Mucosa of rectum (tissue), 2 donors: ENCODE data around the gene C12orf57.

Source experiments
- H3K27ac ChIP-seq, 2 donors: one replicate each; pipeline ENCODE4 v1.7.0; 2013; ENCODE audit warnings: inconsistent platforms in 2 of 2, low read depth in 2 of 2, low read length in 2 of 2
- H3K27me3 ChIP-seq, 2 donors: one replicate each; pipeline ENCODE4 v1.7.0; 2013; ENCODE audit warnings: low read length in 2 of 2; ENCODE audit not compliant: control insufficient read depth in 2 of 2, insufficient read depth in 2 of 2
- H3K36me3 ChIP-seq, 2 donors: one replicate each; pipeline ENCODE4 v1.7.0; 2013; ENCODE audit warnings: low read length in 2 of 2; ENCODE audit not compliant: control insufficient read depth in 2 of 2, insufficient read depth in 2 of 2
- H3K4me1 ChIP-seq, 2 donors: one replicate each; pipeline ENCODE4 v1.7.0; 2013; ENCODE audit warnings: low read length in 2 of 2, mild to moderate bottlenecking in 1 of 2; ENCODE audit not compliant: control insufficient read depth in 2 of 2, insufficient read depth in 2 of 2
- H3K4me3 ChIP-seq, 2 donors: one replicate each; pipeline ENCODE4 v1.7.0; 2013; ENCODE audit warnings: low read length in 2 of 2
- H3K9ac ChIP-seq, 2 donors: one replicate each; pipeline ENCODE4 v1.7.0; 2013; ENCODE audit warnings: low read length in 2 of 2, low read depth in 1 of 2, mild to moderate bottlenecking in 1 of 2
- H3K9me3 ChIP-seq, 2 donors: one replicate each; pipeline ENCODE4 v1.7.0; 2013; ENCODE audit warnings: low read length in 2 of 2; ENCODE audit not compliant: control insufficient read depth in 2 of 2
- donor health status: healthy.
- donor health status: Normal muscosa, but diverticular disease.

The C12orf57 gene

GRCh38 chr12:6938353-6939190 lies 5.2 kb upstream of the C12orf57 start:
- Histone ChIP-seq H3K36me3 (peaks cover 10 to 37% of the 10 kb centered on the region in 2 donors), H3K4me3 (peak overlapping the region; percentile 51 to 75), H3K9me3 (no peaks in the 10 kb centered on the region), H3K27me3 (no peaks in the 10 kb centered on the region), H3K9ac (peak overlapping the region; percentile 49 to 90), H3K4me1 (peaks cover 23 to 32% of the 10 kb centered on the region in 2 donors), H3K27ac (peak overlapping the region; percentile 94 to 95)

GRCh38 chr12:6939191-6939540 lies 4.7 kb upstream of the C12orf57 start:
- Histone ChIP-seq H3K27ac (no peak overlapping the region), H3K4me1 (peaks cover 20 to 27% of the 10 kb centered on the region in 2 donors), H3K27me3 (no peaks in the 10 kb centered on the region), H3K9me3 (no peaks in the 10 kb centered on the region), H3K36me3 (peaks cover 10 to 31% of the 10 kb centered on the region in 2 donors), H3K9ac (no peak overlapping the region), H3K4me3 (no peak overlapping the region)

DNA sequence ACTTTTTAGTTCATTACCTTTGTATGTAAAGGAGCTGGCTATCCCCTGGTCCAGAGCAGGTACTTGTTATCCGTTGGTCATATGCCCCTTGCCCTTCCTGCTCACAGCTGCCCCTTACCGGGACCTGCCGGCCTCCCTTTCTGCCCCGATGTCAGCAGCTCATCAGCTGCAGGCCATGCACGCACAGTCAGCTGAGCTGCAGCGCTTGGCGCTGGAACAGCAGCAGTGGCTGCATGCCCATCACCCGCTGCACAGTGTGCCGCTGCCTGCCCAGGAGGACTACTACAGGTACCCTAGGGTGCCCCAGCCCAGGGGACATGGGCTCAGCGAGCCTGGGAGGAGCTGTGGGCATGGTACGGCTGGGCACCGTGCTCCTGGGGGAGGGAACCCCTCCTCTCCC lies 2.6 kb upstream of the C12orf57 start:
- Histone ChIP-seq H3K36me3 (peaks cover 10 to 14% of the 10 kb centered on the region in 2 donors), H3K4me3 (no peak overlapping the region), H3K27ac (no peak overlapping the region), H3K9me3 (no peaks in the 10 kb centered on the region), H3K27me3 (no peaks in the 10 kb centered on the region), H3K9ac (no peak overlapping the region), H3K4me1 (peaks cover 41% of the 10 kb centered on the region in 2 donors)

DNA sequence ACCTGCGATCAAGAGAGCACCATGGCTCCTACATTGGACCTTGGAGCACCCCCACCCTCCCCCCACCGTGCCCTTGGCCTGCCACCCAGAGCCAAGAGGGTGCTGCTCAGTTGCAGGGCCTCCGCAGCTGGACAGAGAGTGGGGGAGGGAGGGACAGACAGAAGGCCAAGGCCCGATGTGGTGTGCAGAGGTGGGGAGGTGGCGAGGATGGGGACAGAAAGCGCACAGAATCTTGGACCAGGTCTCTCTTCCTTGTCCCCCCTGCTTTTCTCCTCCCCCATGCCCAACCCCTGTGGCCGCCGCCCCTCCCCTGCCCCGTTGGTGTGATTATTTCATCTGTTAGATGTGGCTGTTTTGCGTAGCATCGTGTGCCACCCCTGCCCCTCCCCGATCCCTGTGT lies 2.0 kb upstream of the C12orf57 start:
- H3K27me3 ChIP-seq, result no peaks in the 10 kb centered on the region
- H3K36me3 ChIP-seq, result peaks cover 10 to 14% of the 10 kb centered on the region in 2 donors
- no peaks in the 10 kb centered on the region for H3K9me3 ChIP-seq
- H3K4me3 ChIP-seq, result no peak overlapping the region
- H3K27ac ChIP-seq, result no peak overlapping the region
- peaks cover 42 to 44% of the 10 kb centered on the region in 2 donors for H3K4me1 ChIP-seq
- no peak overlapping the region for H3K9ac ChIP-seq

GRCh38 chr12:6942331-6942665 lies 1.5 kb upstream of the C12orf57 start:
- no peak overlapping the region for H3K4me3 ChIP-seq
- peaks cover 10 to 14% of the 10 kb centered on the region in 2 donors for H3K36me3 ChIP-seq
- peak overlapping the region in 1 of 2 donors; percentile 100 for H3K27ac ChIP-seq
- H3K9ac ChIP-seq, result no peak overlapping the region
- H3K4me1 ChIP-seq, result peaks cover 42 to 44% of the 10 kb centered on the region in 2 donors
- H3K27me3 ChIP-seq, result no peaks in the 10 kb centered on the region
- no peaks in the 10 kb centered on the region for H3K9me3 ChIP-seq

- Histone ChIP-seq H3K27me3 (no peaks in the 10 kb centered on the region), H3K27ac (peak overlapping the region; percentile 98 to 100), H3K4me1 (peaks cover 39 to 40% of the 10 kb centered on the region in 2 donors), H3K36me3 (peaks cover 10 to 14% of the 10 kb centered on the region in 2 donors), H3K9me3 (no peaks in the 10 kb centered on the region), H3K9ac (peak overlapping the region; percentile 96 to 97), H3K4me3 (peak overlapping the region; percentile 88 to 91)
These were observed 467 bp upstream of the C12orf57 start for GRCh38 chr12:6943389-6943721.

DNA sequence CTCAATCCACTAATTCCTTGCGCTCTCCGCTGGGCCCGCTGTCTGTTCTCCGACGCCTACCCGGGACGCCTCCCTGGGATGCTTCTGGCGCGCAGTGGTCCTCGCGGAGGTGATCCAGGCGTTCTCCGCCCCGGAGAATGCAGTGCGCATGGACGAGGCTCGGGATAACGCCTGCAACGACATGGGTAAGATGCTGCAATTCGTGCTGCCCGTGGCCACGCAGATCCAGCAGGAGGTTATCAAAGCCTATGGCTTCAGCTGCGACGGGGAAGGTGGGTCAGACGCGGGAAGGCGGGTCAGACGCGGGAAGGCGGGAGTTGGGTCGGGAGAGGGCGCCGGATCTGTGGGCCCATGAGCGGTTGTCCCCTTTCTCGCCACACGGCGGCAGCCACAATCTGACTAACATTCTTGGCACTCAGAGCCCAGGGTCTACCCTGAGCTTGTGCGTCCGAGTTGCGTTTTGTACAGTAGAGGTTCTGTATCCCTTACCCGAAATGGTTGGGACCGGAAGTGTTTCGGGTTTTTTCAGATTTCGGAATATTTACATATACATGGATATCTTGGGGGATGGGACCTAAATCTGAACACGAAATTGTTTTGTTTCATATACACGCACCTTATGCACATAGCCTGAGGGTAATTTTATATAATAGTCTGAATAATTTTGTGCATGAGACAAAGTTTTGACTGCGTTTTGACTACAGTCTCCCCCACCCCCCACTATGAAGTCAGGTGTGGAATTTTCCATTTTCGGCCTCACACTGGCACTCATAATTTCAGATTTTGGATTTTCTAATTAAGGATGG lies 762 bp downstream of the C12orf57 start:
- Histone ChIP-seq H3K4me1 (peaks cover 41 to 44% of the 10 kb centered on the region in 2 donors), H3K4me3 (peak overlapping the region; percentile 88 to 91), H3K9me3 (no peaks in the 10 kb centered on the region), H3K27ac (peak overlapping the region; percentile 98 to 100), H3K36me3 (peaks cover 10 to 14% of the 10 kb centered on the region in 2 donors), H3K9ac (peak overlapping the region; percentile 96 to 97), H3K27me3 (no peaks in the 10 kb centered on the region)

DNA sequence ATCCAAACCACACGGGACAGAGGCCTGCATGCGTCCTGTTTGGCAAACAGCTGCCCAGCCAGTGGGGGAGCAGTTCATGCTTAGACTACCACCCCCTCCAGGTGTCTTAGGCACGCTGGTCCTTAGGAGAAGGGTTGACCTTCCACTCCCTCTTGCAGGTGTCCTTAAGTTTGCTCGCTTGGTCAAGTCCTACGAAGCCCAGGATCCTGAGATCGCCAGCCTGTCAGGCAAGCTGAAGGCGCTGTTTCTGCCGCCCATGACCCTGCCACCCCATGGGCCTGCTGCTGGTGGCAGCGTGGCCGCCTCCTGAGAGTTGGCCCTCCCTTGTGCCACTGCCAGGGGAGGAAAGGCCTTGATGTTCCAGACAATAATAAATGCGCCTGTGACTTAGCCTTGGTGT lies 1.8 kb downstream of the C12orf57 start:
- peak overlapping the region; percentile 58 to 80 for H3K4me3 ChIP-seq
- peak overlapping the region; percentile 63 to 96 for H3K9ac ChIP-seq
- H3K4me1 ChIP-seq, result peaks cover 45 to 49% of the 10 kb centered on the region in 2 donors
- H3K27ac ChIP-seq, result peak overlapping the region; percentile 98 to 100
- H3K27me3 ChIP-seq, result no peaks in the 10 kb centered on the region
- no peaks in the 10 kb centered on the region for H3K9me3 ChIP-seq
- H3K36me3 ChIP-seq, result peaks cover 9 to 10% of the 10 kb centered on the region in 2 donors

DNA sequence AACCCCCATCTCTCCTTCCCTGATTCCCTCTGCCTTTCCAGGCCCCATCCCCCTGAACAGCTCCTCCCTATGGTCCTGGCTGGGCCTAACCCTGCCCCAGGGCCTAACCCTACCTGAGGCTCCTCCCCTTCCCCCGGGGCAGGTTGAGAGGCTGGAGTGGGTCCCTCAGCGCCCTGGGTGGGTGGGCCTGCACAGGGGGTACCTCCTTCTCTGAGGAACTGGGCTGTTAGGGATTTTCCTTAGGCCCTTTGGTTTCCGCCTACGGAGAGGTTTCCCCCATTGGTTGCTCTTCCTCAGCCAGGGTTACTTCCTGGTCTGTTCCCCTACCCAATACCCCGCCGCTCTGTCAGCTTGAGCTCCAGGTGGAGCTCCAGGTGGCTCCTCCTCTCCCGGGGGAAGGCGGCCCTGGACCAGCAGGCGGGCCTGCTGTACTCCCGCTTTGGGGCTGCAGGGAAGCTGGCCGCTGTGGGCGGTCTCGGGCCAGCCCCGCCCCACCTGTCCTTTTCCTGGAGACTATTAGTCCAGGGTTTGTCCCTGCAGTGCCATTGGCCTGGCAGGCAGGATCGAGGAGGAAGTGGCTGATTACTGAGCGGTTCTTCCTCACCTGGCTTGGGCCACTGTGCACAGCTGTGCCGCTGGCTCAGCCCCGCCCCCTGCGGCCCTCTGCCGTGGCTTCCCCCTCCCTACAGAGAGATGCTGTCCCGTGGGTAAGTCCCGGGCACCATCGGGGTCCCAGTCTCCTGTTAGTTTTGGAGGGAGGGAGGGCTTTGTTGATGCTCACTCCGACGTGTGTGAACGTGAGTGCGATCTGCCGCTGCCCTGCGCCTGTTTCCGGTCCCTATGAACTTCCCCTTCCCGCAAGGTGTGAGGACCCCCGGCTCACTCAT lies 2.5 kb downstream of the C12orf57 start:
- Histone ChIP-seq H3K36me3 (peaks cover 4 to 6% of the 10 kb centered on the region in 2 donors), H3K27me3 (no peaks in the 10 kb centered on the region), H3K4me1 (peaks cover 49 to 52% of the 10 kb centered on the region in 2 donors), H3K27ac (peak overlapping the region; percentile 98 to 100), H3K9me3 (no peaks in the 10 kb centered on the region), H3K4me3 (peak overlapping the region; percentile 77 to 80), H3K9ac (peak overlapping the region; percentile 63 to 96)
